Type B pancreatic cell (in vitro differentiated cells): ENCODE measurements around the gene PDIA2. TPM values are rescaled to one million over a fixed set of nuclear protein-coding genes. Genes with fewer than 3 reads are reported as not detected.

Source experiments
- DNase-seq: peaks from one replicate; pipeline ENCODE4 v3.0.0; 2021; ENCODE audit warnings: mixed read lengths; ENCODE audit not compliant: unreplicated experiment; ENCODE audit errors: extremely low spot score
- H3K27ac Mint-ChIP-seq: 2 replicates; pipeline ENCODE4 v1.8.0; 2021; ENCODE audit warnings: mild to moderate bottlenecking, mixed read lengths
- H3K27me3 Mint-ChIP-seq: 2 replicates; pipeline ENCODE4 v1.8.0; 2021; ENCODE audit warnings: mixed read lengths
- H3K36me3 Mint-ChIP-seq: 2 replicates; pipeline ENCODE4 v1.8.0; 2021; ENCODE audit warnings: mixed read lengths
- H3K4me1 Mint-ChIP-seq: one replicate; pipeline ENCODE4 v1.8.0; 2021; ENCODE audit warnings: mixed read lengths; ENCODE audit not compliant: unreplicated experiment
- H3K4me3 Mint-ChIP-seq: 2 replicates; pipeline ENCODE4 v1.8.0; 2021; ENCODE audit warnings: mild to moderate bottlenecking, mixed read lengths
- H3K9me3 Mint-ChIP-seq: 2 replicates; pipeline ENCODE4 v1.8.0; 2021; ENCODE audit warnings: mixed read lengths
- total RNA-seq: library from RNA; stranded (reverse); gene quantifications from 2 replicates; pipeline ENCODE4 v1.2.1, GENCODE V29; 2021; ENCODE audit warnings: low replicate concordance
- TF ChIP-seq, protein P1 (sequence below): fragments of 200-600 bp; sonication (generic); conservative IDR thresholded peaks from 2 replicates; pipeline ENCODE4 v1.5.0; 2021; ENCODE audit warnings: antibody characterized with exemption, mild to moderate bottlenecking

Gene PDIA2
- total RNA-seq, 1 donor from 2014 or later = 1.0 TPM

DNA sequence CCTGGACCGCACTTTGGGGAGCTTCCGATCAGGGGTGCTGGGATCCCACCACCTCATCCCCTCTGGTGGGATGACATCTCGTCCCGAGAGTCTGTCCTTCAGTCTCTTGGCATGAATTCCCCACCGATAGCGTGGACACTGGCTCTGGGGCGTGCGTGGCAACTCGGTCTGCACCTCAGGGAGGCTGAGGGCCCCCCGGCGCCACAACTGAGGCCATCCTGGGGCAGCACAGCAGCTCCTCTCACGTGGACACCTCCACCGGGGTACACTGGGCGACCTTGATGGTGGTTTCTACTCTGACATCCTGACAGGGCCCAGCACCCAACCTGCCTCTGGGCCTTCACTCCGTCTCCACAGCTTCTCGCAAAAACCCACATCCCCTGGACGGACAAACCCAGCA is 8.6 kb downstream of the PDIA2 start:
- Mint-ChIP-seq H3K27me3 (no peaks in the 10 kb centered on the region), H3K36me3 (peaks cover under 1% of the 10 kb centered on the region), H3K27ac (no peak overlapping the region), H3K4me1 (no peaks in the 10 kb centered on the region), H3K9me3 (no peaks in the 10 kb centered on the region), H3K4me3 (no peak overlapping the region)
- TF ChIP-seq, protein P1, sequence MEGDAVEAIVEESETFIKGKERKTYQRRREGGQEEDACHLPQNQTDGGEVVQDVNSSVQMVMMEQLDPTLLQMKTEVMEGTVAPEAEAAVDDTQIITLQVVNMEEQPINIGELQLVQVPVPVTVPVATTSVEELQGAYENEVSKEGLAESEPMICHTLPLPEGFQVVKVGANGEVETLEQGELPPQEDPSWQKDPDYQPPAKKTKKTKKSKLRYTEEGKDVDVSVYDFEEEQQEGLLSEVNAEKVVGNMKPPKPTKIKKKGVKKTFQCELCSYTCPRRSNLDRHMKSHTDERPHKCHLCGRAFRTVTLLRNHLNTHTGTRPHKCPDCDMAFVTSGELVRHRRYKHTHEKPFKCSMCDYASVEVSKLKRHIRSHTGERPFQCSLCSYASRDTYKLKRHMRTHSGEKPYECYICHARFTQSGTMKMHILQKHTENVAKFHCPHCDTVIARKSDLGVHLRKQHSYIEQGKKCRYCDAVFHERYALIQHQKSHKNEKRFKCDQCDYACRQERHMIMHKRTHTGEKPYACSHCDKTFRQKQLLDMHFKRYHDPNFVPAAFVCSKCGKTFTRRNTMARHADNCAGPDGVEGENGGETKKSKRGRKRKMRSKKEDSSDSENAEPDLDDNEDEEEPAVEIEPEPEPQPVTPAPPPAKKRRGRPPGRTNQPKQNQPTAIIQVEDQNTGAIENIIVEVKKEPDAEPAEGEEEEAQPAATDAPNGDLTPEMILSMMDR = no peak
- DNase-seq = no peak

DNA sequence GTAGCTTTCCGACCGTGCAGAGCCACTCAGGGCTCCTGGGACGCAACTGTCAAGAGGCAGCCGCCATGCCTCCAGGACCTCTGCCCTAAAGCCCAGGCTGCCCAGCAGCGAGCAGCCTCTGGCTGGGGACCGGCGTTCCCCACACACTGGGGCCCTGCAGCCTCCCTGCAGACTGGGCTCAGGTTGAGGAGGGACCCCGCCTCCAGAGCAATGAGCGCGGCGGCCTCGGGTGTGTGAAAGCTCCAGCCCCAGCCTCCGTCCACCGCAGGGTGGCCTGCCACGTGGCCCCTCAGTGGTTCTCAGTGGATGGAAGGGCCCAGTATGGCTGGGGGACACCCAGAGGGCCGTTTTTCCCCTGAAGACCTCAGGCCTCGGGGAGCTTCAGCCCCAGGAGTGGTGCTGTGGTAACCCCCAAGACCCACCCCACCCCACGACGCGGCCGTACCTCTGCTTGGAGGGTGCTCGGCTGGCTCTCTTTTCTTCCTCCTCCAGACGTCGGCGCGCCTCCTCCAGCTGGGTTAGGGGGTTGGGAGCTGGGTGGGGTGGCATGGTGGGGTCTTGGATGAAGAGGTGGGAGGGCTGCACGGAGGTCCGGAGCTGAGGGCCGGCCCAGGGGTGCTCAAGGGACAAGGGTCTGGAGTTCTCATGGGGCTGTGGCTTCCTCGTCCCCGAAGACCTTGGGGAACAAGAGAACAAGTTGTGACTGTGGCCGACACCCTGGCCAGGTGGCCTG is 10.2 kb downstream of the PDIA2 start:
- H3K36me3 Mint-ChIP-seq = no peaks in the 10 kb centered on the region
- H3K27me3 Mint-ChIP-seq = no peaks in the 10 kb centered on the region
- TF ChIP-seq, protein P1 = no peak
- H3K4me3 Mint-ChIP-seq = no peak overlapping the region
- no peaks in the 10 kb centered on the region for H3K4me1 Mint-ChIP-seq
- DNase-seq = no peak
- H3K9me3 Mint-ChIP-seq = no peaks in the 10 kb centered on the region
- H3K27ac Mint-ChIP-seq = no peak overlapping the region

DNA sequence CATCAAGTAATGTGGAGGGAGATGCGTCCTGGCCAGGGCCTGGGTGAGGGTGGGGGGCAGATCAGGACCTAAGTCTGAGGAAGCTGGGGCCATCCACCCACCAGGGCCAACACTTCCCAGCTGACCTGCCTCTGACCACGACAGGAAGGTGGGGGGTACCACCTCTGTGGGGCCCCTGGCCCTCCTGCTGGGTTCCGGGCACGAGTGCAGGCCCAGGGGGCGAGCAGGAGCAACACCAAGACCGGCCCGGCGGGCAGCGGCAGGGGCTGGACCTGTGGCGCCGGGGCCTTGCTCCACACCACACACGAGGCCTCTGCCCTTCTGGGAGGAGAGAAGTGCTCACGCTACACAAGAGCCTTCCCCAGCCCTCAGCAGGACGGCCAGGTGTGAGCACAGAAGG is 13.3 kb downstream of the PDIA2 start:
- DNase-seq = no peak
- Mint-ChIP-seq H3K27me3 (no peaks in the 10 kb centered on the region), H3K4me3 (no peak overlapping the region), H3K27ac (no peak overlapping the region), H3K9me3 (no peaks in the 10 kb centered on the region), H3K36me3 (no peaks in the 10 kb centered on the region), H3K4me1 (no peaks in the 10 kb centered on the region)
- TF ChIP-seq, protein P1 = no peak

DNA sequence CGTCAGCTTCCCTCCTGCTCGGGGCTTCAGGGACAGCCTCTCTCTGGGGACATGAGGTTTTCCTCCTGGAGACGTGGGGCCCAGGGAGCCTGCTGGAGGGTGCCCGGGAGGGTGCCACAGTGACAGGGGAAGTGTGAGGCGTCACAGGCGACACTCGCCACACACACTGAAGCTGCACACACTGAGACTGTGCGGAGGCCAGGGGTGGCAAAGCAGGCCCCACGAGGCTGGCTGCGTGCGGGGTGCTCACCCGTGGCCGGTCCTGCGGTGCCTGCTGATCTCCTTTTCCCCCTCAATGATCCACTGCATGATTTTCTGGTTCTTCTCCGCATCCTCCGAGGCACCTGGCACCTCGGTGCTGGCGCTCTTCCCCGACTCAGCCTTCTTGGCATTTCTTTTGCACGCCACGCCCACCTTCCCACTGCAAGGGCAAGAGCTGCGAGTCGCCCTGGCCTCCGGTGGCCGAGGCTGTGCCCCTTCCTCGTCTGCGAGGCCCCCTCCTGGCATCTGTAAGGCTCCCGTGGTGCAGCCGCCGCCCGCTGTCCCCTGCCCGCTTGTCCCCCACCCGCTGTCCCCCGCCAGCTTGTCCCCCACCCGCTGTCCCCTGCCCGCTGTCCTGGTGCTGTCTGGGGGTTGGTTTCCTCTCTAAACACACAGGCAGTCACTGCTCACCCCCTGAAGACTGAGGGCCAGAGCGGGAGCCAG is 14.0 kb downstream of the PDIA2 start:
- no peaks in the 10 kb centered on the region for H3K36me3 Mint-ChIP-seq
- H3K27me3 Mint-ChIP-seq = no peaks in the 10 kb centered on the region
- no peak overlapping the region for H3K4me3 Mint-ChIP-seq
- TF ChIP-seq, protein P1 = no peak
- H3K9me3 Mint-ChIP-seq = no peaks in the 10 kb centered on the region
- H3K27ac Mint-ChIP-seq = no peak overlapping the region
- no peak for DNase-seq
- H3K4me1 Mint-ChIP-seq = no peaks in the 10 kb centered on the region

DNA sequence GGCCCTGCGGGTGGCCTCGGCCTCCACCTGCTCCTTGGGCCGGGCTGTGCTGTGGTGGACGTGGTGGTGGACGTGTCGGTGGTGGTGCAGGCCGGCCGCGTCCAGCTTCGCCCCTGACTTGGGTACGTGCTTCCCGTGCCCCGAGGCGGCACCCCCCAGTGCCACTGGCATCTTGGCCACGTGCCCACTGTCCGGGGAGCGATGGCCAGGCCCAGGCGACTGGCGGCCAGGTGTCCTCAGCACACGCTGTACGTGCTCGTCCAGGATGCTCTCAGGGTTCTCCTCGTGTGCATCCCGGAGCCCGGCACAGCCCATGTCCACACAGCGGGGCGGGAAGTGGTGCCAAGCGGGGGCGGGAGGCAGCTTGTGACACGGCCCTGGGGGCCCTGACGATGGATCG is 14.9 kb downstream of the PDIA2 start:
- no peaks in the 10 kb centered on the region for H3K9me3 Mint-ChIP-seq
- H3K36me3 Mint-ChIP-seq = no peaks in the 10 kb centered on the region
- no peaks in the 10 kb centered on the region for H3K4me1 Mint-ChIP-seq
- no peak for DNase-seq
- TF ChIP-seq, protein P1 = no peak
- no peaks in the 10 kb centered on the region for H3K27me3 Mint-ChIP-seq
- no peak overlapping the region for H3K27ac Mint-ChIP-seq
- H3K4me3 Mint-ChIP-seq = no peak overlapping the region
